Parathyroid adenoma (tissue), 2 donors: ENCODE results near the gene PAN3.

Source experiments
- H2AFZ ChIP-seq: fragments of 300-600 bp; sonication (generic); one replicate; pipeline ENCODE4 v1.7.0; 2017; ENCODE audit warnings: antibody characterized with exemption, mild to moderate bottlenecking
- H3K27ac ChIP-seq: fragments of 300-600 bp; sonication (generic); one replicate; pipeline ENCODE4 v1.7.0; 2017
- H3K27me3 ChIP-seq: fragments of 300-600 bp; sonication (generic); one replicate; pipeline ENCODE4 v1.7.0; 2017; ENCODE audit warnings: low read length; ENCODE audit not compliant: control insufficient read depth, insufficient read depth
- H3K36me3 ChIP-seq: fragments of 300-600 bp; sonication (generic); one replicate; pipeline ENCODE4 v1.7.0; 2017; ENCODE audit warnings: low read length; ENCODE audit not compliant: control insufficient read depth, insufficient read depth
- H3K4me1 ChIP-seq: fragments of 300-600 bp; sonication (generic); one replicate; pipeline ENCODE4 v1.7.0; 2017; ENCODE audit warnings: control low read depth
- H3K4me2 ChIP-seq: fragments of 300-600 bp; sonication (generic); one replicate; pipeline ENCODE4 v1.7.0; 2017; ENCODE audit warnings: low read length
- H3K4me3 ChIP-seq: fragments of 300-600 bp; sonication (generic); one replicate; pipeline ENCODE4 v1.7.0; 2017; ENCODE audit warnings: low read depth, low read length
- H3K79me2 ChIP-seq: fragments of 300-600 bp; sonication (generic); one replicate; pipeline ENCODE4 v1.7.0; 2017; ENCODE audit warnings: control low read depth
- H3K9ac ChIP-seq: fragments of 300-600 bp; sonication (generic); one replicate; pipeline ENCODE4 v1.7.0; 2017; ENCODE audit warnings: mild to moderate bottlenecking
- H3K9me3 ChIP-seq: fragments of 300-600 bp; sonication (generic); one replicate; pipeline ENCODE4 v1.7.0; 2017; ENCODE audit warnings: low read length; ENCODE audit not compliant: control insufficient read depth
- TF ChIP-seq, protein P1 (sequence below): fragments of 300-600 bp; sonication (generic); IDR thresholded peaks from one replicate; pipeline ENCODE4 v1.7.0; 2017; ENCODE audit warnings: antibody characterized with exemption, mild to moderate bottlenecking
- donor health status: primary hyperparathyroidism.

PAN3 gene

DNA sequence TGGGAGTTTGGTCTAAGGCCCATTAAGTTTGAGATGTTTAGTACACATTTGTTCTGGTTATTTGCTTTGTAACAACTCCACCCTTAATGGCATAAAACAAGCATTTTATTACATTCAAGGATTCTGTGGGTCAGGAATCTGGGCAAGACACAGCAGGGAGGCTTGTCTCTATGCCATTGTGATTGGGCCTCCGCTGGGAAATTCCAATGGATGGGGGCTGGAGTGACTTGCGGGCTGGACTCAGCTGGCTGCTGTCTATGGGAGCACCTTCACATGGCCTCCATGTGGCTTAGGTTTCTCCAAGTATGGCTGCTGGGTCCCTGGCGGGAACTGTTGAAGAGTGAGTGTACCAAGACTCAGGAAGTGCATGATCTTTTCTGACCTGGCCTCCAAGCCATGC is 159.0 kb downstream of the PAN3 start:
- TF ChIP-seq, protein P1, sequence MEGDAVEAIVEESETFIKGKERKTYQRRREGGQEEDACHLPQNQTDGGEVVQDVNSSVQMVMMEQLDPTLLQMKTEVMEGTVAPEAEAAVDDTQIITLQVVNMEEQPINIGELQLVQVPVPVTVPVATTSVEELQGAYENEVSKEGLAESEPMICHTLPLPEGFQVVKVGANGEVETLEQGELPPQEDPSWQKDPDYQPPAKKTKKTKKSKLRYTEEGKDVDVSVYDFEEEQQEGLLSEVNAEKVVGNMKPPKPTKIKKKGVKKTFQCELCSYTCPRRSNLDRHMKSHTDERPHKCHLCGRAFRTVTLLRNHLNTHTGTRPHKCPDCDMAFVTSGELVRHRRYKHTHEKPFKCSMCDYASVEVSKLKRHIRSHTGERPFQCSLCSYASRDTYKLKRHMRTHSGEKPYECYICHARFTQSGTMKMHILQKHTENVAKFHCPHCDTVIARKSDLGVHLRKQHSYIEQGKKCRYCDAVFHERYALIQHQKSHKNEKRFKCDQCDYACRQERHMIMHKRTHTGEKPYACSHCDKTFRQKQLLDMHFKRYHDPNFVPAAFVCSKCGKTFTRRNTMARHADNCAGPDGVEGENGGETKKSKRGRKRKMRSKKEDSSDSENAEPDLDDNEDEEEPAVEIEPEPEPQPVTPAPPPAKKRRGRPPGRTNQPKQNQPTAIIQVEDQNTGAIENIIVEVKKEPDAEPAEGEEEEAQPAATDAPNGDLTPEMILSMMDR: no peak
- H3K9ac ChIP-seq: no peak overlapping the region
- H3K27me3 ChIP-seq: no peaks in the 10 kb centered on the region
- H3K36me3 ChIP-seq: no peaks in the 10 kb centered on the region
- no peak overlapping the region for H3K4me3 ChIP-seq
- H3K79me2 ChIP-seq: no peaks in the 10 kb centered on the region
- no peaks in the 10 kb centered on the region for H3K9me3 ChIP-seq
- H3K4me2 ChIP-seq: no peak overlapping the region
- no peaks in the 10 kb centered on the region for H3K4me1 ChIP-seq
- H3K27ac ChIP-seq: no peak overlapping the region
- H2AFZ ChIP-seq: no peak overlapping the region

DNA sequence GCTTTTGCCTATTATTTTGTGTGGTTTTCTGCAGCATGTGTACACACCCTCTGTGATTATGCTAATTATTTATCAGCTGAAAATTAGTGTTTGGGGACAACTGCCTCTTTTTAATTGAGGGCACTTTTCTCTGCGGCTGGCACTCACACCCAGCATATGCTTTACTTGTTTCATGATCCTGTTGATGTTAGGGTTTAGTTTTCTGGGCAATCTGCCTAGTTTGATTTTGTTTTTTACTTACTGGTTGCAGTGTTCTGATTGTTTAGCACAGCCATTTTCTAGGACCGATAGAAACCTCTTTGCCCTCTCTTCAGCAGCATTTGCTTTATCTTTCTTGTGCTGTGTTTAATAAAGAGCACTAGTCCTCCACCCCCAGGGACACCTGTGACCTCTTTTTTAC is 161.6 kb downstream of the PAN3 start:
- no peaks in the 10 kb centered on the region for H3K79me2 ChIP-seq
- H3K9me3 ChIP-seq: no peaks in the 10 kb centered on the region
- no peak overlapping the region for H2AFZ ChIP-seq
- H3K4me2 ChIP-seq: no peak overlapping the region
- H3K27me3 ChIP-seq: no peaks in the 10 kb centered on the region
- no peaks in the 10 kb centered on the region for H3K36me3 ChIP-seq
- no peak overlapping the region for H3K4me3 ChIP-seq
- TF ChIP-seq, protein P1: no peak
- no peak overlapping the region for H3K9ac ChIP-seq
- H3K27ac ChIP-seq: no peak overlapping the region
- no peaks in the 10 kb centered on the region for H3K4me1 ChIP-seq

DNA sequence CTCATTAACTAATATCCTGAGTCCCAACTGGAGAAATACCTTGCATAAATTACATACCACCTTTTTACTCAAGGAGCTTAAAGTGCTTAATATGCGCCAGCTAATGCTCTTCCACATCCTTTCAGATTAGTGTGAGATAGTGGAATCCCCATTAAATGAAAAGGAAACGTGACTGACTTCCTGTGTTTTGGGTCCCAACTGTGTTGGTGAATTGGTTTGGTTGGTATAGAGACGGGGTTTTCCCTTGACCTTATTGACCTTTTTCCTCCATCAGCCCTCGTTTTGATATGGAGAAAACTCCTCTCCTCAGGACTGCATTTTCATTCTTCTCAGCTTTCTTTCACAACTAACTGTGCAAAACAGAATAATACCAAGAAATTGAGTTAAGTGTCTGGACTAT is 163.5 kb downstream of the PAN3 start:
- Histone ChIP-seq H3K4me1 (no peaks in the 10 kb centered on the region), H3K9ac (no peak overlapping the region), H3K27me3 (no peaks in the 10 kb centered on the region), H3K27ac (no peak overlapping the region), H3K4me3 (no peak overlapping the region), H3K79me2 (no peaks in the 10 kb centered on the region), H3K4me2 (no peak overlapping the region), H2AFZ (no peak overlapping the region), H3K36me3 (no peaks in the 10 kb centered on the region), H3K9me3 (no peaks in the 10 kb centered on the region)
- TF ChIP-seq, protein P1: no peak

DNA sequence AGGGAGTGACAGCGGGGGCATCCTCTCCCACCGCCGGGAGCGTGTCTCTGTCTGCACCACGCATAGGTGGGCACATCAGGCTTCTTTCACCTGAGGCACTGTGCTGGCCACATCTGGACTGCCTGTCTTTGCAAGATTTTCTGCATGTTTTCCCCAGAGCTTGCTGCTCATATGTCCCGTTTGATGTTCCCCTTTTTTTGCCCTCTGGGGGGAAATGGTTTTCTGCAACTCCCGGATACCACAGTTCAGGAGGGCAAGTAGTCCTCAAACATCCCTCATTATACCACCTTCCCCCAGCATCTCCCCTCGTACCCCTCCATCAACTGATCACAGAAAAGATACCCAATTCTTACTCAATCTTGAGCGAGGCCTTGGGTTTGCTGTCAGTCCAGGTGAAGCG is 168.0 kb downstream of the PAN3 start:
- no peak overlapping the region for H3K9ac ChIP-seq
- no peak overlapping the region for H3K4me3 ChIP-seq
- no peaks in the 10 kb centered on the region for H3K4me1 ChIP-seq
- TF ChIP-seq, protein P1: no peak
- H3K79me2 ChIP-seq: no peaks in the 10 kb centered on the region
- H3K36me3 ChIP-seq: no peaks in the 10 kb centered on the region
- H3K27me3 ChIP-seq: no peaks in the 10 kb centered on the region
- H3K27ac ChIP-seq: no peak overlapping the region
- no peak overlapping the region for H2AFZ ChIP-seq
- H3K4me2 ChIP-seq: no peak overlapping the region
- H3K9me3 ChIP-seq: no peaks in the 10 kb centered on the region

DNA sequence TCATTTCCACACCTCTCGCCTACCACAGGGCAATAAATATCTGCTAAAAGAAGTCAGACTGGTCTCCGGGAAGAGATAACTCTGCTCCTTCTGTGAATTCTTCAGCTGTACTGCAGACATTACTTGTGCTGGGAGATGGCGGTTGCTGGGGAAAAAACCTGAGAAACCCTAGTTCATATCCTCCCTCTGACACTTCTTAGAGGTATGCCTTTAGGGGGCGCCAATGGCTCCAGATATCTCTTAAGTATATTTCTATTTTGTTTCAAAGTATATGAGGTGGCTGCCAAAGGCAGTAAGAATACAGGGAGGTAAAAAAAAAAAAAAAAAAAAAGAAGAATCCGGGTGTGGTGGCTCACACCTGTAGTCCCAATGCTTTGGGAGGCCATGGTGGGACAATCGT is 175.2 kb downstream of the PAN3 start:
- H3K36me3 ChIP-seq: no peaks in the 10 kb centered on the region
- H3K4me2 ChIP-seq: no peak overlapping the region
- H3K4me1 ChIP-seq: peaks cover 7% of the 10 kb centered on the region
- no peaks in the 10 kb centered on the region for H3K9me3 ChIP-seq
- no peak overlapping the region for H2AFZ ChIP-seq
- no peak overlapping the region for H3K9ac ChIP-seq
- no peaks in the 10 kb centered on the region for H3K79me2 ChIP-seq
- no peak overlapping the region for H3K4me3 ChIP-seq
- no peak overlapping the region for H3K27ac ChIP-seq
- TF ChIP-seq, protein P1: no peak
- no peaks in the 10 kb centered on the region for H3K27me3 ChIP-seq
